Measurements from ENCODE around the gene YTHDF1. TPM values are rescaled to one million over a fixed set of nuclear protein-coding genes. Genes with fewer than 3 reads are reported as not detected.
"Not testable (repeated sequence)": the region's sequence is repeated elsewhere in the genome, so short reads cannot be mapped to it uniquely, and the experiment has no call there.

YTHDF1 gene
- total RNA-seq, 1 donor from 2014 or later: 20.4 TPM

GRCh38 chr20:63223121-63223825 lies 7.3 kb upstream of the YTHDF1 start:
- peak; percentile 81 for TF ChIP-seq CTCF (conservative IDR thresholded peaks at IDR 0.05; ENCODE audit: low read depth, low read length)
- no peak overlapping the region for H3K4me3 ChIP-seq (ENCODE audit: low read depth, low read length)
- no peak for DNase-seq (ENCODE audit: low read depth)

GRCh38 chr20:63222541-63222940 lies 6.6 kb upstream of the YTHDF1 start:
- no peak overlapping the region for H3K4me3 ChIP-seq (ENCODE audit: low read depth, low read length)
- TF ChIP-seq CTCF (conservative IDR thresholded peaks at IDR 0.05; ENCODE audit: low read depth, low read length): no peak
- DNase-seq (ENCODE audit: low read depth): no peak

- H3K4me3 ChIP-seq (ENCODE audit: low read depth, low read length); DNase-seq (ENCODE audit: low read depth): not testable (repeated sequence)
Observed at GRCh38 chr20:63221400-63222053, 5.6 kb upstream of the YTHDF1 start.

GRCh38 chr20:63220696-63221399 lies 4.9 kb upstream of the YTHDF1 start:
- no peak for TF ChIP-seq CTCF (conservative IDR thresholded peaks at IDR 0.05; ENCODE audit: low read depth, low read length)
- no peak overlapping the region for H3K4me3 ChIP-seq (ENCODE audit: low read depth, low read length)
- DNase-seq (ENCODE audit: low read depth): no peak

GRCh38 chr20:63219866-63220521 lies 4.1 kb upstream of the YTHDF1 start:
- no peak for TF ChIP-seq CTCF (conservative IDR thresholded peaks at IDR 0.05; ENCODE audit: low read depth, low read length)
- DNase-seq (ENCODE audit: low read depth): no peak
- H3K4me3 ChIP-seq (ENCODE audit: low read depth, low read length): no peak overlapping the region

- H3K4me3 ChIP-seq (ENCODE audit: low read depth, low read length): no peak overlapping the region
- DNase-seq (ENCODE audit: low read depth): no peak
- no peak for TF ChIP-seq CTCF (conservative IDR thresholded peaks at IDR 0.05; ENCODE audit: low read depth, low read length)
Observed at GRCh38 chr20:63219447-63219821, 3.5 kb upstream of the YTHDF1 start.

Measured in epithelial cell of proximal tubule (primary cell).